ENCODE results near the gene DCPS.

- no peak for TF ChIP-seq CTCF (IDR thresholded peaks at IDR 0.05; ENCODE audit: low read length)
- TF ChIP-seq EZH2 (IDR thresholded peaks at IDR 0.05; ENCODE audit: borderline replicate concordance, low read length), result no peak
Observed at GRCh38 chr11:126317432-126317755, 13.5 kb downstream of the DCPS start.

Measured in OCI-LY1 (cell line).